ENCODE measurements around the gene CHD5. TPM values are rescaled to one million over a fixed set of nuclear protein-coding genes. Genes with fewer than 3 reads are reported as not detected.

The CHD5 gene
- total RNA-seq, 1 experiment from 2014 or later, result 1.6 TPM

DNA sequence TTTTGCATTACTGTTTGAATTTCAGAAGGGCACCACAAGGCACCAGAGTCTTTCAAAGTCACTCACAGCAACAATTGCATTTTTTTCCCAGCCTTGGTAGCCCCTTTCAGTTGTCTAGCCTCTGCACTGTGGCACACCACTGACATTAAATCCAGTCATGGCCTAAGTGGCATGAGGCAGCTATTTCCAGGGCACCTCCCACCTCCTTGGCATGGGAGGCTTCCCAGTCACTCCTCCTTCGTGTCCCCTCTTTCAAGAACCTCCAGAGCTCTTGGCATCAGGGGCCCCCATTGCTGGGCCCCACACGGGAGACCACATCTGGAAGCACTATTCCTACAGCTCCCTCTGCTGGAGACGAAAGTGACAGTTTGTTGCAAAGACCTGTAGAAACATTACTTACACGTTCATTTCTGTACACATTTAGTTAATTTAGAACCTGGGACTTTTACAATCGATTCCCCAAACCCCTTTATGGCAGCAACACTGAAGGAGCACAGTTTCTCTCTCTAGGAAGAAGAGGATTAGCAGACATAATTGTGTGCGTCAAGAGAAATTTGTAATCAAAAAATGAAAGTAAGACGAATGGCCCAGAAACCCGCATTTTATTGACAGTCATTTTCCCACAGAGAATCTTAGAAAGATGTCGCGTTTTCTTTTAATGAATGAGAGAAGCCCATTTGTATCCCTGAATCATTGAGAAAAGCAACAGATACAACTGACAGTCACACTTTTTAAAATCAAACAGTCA, 5.7 kb upstream of the CHD5 start:
- H4K5ac ChIP-seq (ENCODE audit: insufficient read length, low read depth, low read length), result no peak overlapping the region
- no peak overlapping the region for H4K91ac ChIP-seq (ENCODE audit: insufficient read length, low read depth, low read length)
- peak overlapping the region; percentile 15 for H3K4me2 ChIP-seq (ENCODE audit: insufficient read depth, insufficient read length, low read length)
- H3K9me3 ChIP-seq (ENCODE audit: control insufficient read depth, low read depth, low read length), result no peaks in the 10 kb centered on the region
- H2BK15ac ChIP-seq (ENCODE audit: low read depth, low read length), result no peak overlapping the region
- H3K23ac ChIP-seq (ENCODE audit: insufficient read length, low read depth, low read length), result no peak overlapping the region
- no peak overlapping the region for H3K27ac ChIP-seq (ENCODE audit: insufficient read length, low read depth, low read length)
- H3K4ac ChIP-seq (ENCODE audit: low read depth, low read length), result no peak overlapping the region
- Mint-ChIP-seq H3K27ac (peak overlapping the region in 1 of 3 experiments; percentile 32; a peak in 1 of 7 replicates), H3K27me3 (ENCODE audit: low read depth) (peaks cover 29% of the 10 kb centered on the region), H3K36me3 (ENCODE audit: insufficient read depth in 1 of 3, low read depth in 3 of 3) (peaks cover 28 to 60% (median 42%) of the 10 kb centered on the region in 3 experiments; a peak in 6 of 7 replicates), H3K9me3 (no peaks in the 10 kb centered on the region), H3K4me1 (peaks cover 37 to 43% of the 10 kb centered on the region in 2 experiments), H3K4me3 (no peak overlapping the region; a peak in 2 of 5 replicates)
- H2BK12ac ChIP-seq (ENCODE audit: insufficient read length, low read depth, low read length), result no peak overlapping the region
- no peak overlapping the region for H4K8ac ChIP-seq (replicated peaks; ENCODE audit: insufficient read length, low read depth, low read length)
- no peak overlapping the region for H3T11ph ChIP-seq (ENCODE audit: low read length)
- no peak overlapping the region for H3K56ac ChIP-seq (ENCODE audit: insufficient read length, low read depth, low read length)
- no peak overlapping the region for H2BK20ac ChIP-seq (ENCODE audit: low read depth, low read length, poor library complexity, severe bottlenecking)
- no peak overlapping the region for H3K9ac ChIP-seq (ENCODE audit: extremely low read depth, insufficient read length, low read length)
- DNase-seq, result peak; percentile 62
- H3K23me2 ChIP-seq (ENCODE audit: insufficient read length, low read depth, low read length, poor library complexity, severe bottlenecking), result no peaks in the 10 kb centered on the region
- no peak overlapping the region for H2BK5ac ChIP-seq (ENCODE audit: insufficient read length, low read length)
- peaks cover 4% of the 10 kb centered on the region for H3K79me1 ChIP-seq (ENCODE audit: insufficient read depth, low read depth, low read length, poor library complexity, severe bottlenecking)
- no peak overlapping the region for H2BK120ac ChIP-seq (ENCODE audit: low read depth, low read length, poor library complexity, severe bottlenecking)
- H4K20me1 ChIP-seq (ENCODE audit: control insufficient read depth, insufficient read depth, insufficient read length), result no peaks in the 10 kb centered on the region
- peaks cover 4% of the 10 kb centered on the region; the same call in 1 of the 2 replicates for H3K4me1 ChIP-seq (ENCODE audit: insufficient read depth, low read length)
- H3K14ac ChIP-seq (ENCODE audit: insufficient read depth, low read length), result no peak overlapping the region
- WGBS (ENCODE audit: extremely low coverage, insufficient read length, low lambda C conversion rate), result no CpG with 5 or more reads among the region's 10 CpGs
- TF ChIP-seq, protein P1, sequence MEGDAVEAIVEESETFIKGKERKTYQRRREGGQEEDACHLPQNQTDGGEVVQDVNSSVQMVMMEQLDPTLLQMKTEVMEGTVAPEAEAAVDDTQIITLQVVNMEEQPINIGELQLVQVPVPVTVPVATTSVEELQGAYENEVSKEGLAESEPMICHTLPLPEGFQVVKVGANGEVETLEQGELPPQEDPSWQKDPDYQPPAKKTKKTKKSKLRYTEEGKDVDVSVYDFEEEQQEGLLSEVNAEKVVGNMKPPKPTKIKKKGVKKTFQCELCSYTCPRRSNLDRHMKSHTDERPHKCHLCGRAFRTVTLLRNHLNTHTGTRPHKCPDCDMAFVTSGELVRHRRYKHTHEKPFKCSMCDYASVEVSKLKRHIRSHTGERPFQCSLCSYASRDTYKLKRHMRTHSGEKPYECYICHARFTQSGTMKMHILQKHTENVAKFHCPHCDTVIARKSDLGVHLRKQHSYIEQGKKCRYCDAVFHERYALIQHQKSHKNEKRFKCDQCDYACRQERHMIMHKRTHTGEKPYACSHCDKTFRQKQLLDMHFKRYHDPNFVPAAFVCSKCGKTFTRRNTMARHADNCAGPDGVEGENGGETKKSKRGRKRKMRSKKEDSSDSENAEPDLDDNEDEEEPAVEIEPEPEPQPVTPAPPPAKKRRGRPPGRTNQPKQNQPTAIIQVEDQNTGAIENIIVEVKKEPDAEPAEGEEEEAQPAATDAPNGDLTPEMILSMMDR (conservative IDR thresholded peaks at IDR 0.05), result peak; percentile 76
- no peak overlapping the region for H2AFZ ChIP-seq (ENCODE audit: low read length)
- no peaks in the 10 kb centered on the region; the same call in 1 of the 2 replicates for H3K27me3 ChIP-seq (ENCODE audit: insufficient read depth, low read length)
- H2AK5ac ChIP-seq (ENCODE audit: insufficient read length, low read length), result no peak overlapping the region
- no peak overlapping the region for H3K18ac ChIP-seq (ENCODE audit: insufficient read length, low read depth, low read length)
- H3K79me2 ChIP-seq (ENCODE audit: insufficient read depth, low read length), result peaks cover 5% of the 10 kb centered on the region; the same call in 1 of the 2 replicates
